Inflammatory macrophage (primary cell): ENCODE data around the gene LARP1.

Experiments
- DNase-seq, 2 donors: peaks; one replicate each; pipeline ENCODE4 v3.0.0-alpha.2; 2020 to 2022

Gene LARP1

DNA sequence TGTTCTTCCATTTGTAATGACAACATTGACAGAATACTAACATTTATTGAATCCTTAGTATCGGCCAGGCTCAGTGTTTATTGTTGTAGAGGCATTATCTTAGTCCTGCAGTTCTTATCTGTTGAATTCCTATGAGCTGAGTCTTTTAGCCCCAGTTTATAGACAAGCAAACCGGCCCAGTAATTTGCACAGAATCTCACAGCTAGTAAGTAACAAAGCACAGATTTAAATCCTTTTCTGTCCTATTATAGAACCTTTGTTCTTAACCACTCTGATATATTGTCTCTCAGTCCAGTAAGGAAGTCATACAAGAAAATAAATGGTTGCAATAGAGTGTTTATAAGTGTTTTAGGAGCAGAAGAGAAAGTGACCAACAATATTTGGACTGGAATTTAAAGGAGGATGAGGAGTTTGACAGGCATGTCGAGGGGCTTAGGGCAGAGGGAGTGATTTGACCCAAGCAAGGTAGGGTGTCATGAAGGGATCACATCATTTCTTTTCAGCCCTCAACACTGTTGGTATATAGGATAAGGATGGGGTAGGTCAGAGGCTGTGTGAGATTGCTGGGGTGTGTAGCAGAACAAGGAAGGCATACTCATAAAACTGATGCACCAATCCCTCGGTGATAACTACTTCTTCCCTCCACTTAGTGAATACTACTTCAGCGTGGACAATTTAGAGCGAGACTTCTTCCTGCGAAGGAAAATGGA lies 39.5 kb downstream of the LARP1 start:
- no peak for DNase-seq

DNA sequence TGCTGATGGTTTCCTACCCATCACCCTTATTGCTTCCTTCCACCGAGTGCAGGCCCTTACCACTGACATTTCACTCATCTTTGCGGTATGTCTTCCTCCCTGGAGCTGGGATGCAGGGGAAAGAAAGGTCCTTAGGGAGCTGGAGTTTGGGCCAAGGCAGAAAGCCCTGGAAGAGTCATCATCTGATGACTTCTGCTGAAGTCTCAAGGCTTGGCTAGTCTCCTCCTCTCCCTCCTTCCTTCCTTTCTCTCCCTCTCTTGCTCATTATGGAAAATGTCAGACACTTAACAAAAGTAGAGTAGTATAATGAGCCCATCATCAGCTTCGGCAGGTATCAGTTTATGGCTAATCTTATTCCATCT lies 40.0 kb downstream of the LARP1 start:
- DNase-seq = no peak

DNA sequence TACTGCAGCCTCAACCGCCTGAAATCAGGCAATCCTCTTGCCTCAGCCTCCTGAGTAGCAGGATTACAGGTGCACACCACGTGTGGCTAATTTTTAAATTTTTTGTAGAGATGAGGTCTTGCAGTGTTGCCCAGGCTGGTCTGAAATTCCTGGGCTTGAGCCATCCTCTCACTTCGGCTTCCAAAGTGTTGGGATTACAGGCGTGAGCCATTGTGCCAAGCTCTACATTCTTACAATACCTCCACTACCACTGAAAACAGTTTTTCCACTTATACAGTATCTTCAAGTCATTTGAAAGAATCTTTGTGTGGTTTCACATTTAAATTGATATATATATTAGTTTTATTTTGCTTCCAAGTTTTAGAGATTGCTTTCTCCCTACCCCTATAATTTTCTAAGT lies 42.6 kb downstream of the LARP1 start:
- no peak for DNase-seq

DNA sequence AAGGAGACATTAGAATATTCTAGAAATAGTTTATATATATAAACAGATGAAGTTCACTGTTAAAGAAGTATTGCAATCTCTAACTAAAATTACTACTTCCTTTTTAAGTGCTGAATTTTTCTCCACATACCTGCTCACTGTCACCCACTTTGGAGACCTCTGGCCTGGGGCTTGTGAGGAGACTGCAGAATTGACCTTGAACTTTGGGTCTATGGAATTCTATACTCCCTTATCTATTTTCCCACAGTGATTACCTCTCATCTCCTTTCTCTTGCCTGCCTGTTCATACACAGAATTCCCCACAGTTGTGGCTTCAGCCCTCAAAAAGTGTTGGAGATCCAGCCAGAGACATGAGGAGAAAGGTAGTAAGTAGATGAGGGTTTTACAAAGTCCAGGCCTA lies 45.4 kb downstream of the LARP1 start:
- DNase-seq = no peak

DNA sequence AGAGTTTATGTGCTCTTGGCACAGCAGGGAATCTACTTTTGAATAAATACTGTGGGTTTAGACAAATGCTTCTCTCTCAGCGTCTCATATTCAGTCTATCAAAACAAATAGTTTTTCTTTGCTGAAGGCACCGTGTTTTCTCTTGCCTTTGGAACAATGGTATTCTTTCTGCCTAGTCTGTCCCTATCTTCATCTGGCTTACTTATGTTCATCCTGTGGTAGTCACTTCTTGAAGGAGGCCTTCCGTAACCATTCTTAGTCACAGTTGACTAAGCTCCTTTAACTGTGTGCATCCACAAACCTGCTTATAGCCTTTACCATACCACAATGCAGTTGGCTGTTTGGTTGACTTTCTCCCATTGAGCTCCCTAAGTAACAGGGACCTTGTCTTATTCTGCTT lies 45.9 kb downstream of the LARP1 start:
- no peak for DNase-seq

DNA sequence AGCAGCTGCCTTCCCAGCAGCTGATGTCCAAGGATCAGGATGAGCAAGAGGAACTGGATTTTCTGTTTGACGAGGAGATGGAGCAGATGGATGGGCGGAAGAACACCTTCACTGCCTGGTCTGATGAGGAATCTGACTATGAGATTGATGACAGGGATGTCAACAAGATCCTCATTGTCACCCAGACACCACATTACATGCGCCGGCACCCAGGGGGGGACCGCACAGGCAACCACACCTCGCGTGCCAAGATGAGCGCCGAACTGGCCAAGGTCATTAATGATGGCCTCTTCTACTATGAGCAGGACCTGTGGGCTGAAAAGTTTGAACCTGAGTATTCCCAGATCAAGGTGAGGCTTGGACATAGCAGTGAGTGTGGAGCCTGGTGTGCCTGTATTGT lies 46.9 kb downstream of the LARP1 start:
- no peak for DNase-seq

DNA sequence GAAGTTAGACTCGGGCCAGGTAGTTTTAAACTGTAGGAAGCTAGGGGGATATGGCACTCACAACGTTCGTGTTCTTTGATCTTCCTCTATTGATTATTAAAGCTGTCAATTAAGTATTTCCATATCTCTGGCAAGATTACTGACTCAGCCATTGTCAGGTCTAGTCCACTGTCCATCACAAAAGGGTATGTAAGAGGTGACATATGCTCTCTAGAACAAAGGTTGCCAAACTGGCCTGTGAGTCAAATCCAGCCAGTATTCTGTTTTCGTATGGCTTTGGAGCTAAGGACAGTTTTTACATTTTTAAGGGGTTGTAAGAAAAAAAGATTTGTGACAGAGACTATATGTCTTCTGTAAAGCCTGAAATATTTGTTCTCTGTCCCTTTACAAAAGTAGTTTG lies 51.0 kb downstream of the LARP1 start:
- no peak for DNase-seq

DNA sequence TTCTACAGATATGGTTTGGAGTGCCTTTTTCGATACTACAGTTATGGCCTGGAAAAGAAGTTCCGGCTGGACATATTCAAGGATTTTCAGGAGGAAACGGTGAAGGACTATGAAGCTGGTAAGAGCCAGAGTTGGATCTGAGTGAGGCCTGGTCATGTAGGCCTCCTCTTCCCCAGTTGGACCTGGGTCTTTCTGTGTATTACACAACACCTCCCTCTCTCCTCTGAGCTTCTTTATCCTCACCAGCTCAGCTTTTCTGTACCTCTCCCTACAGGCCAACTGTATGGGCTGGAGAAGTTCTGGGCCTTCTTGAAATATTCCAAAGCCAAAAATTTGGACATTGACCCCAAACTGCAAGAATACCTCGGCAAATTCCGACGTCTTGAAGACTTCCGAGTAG lies 56.1 kb downstream of the LARP1 start:
- no peak for DNase-seq

DNA sequence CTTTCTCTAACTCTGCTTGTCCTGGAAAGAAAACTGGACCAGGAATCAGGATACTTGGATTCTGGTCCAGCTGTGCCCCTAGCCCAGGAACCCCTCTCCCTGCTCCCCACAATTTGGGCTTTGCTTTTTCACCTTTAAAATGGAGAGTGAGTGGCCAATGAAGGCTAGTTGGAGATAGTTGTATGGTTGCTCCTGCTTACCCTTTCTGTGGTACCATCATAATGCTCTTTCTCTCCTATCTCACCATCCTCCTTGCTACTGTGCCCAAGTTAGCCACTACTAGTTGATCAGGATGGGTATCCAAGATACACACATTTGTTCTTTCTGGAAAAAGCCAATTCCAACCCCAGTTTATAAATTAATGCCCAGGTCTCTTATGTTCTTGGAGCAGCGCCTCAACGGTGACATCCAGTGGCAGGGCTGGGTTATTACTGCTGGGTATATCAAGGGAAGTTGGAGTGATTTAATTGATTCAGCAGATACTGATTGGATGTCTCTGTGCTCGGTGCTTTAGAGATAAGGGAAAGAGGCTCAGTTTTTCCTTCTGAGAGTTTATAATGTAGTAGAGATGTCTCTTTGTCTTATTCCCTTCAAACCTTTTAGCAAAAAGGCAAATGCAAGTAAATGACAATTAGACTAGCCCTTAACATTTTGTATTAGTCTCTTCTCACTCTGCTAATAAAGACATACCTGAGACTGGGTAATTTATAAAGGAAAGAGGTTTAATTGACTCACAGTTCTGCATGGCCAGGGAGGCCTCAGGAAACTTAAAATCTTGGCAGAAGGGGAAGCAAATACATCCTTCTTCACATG lies 56.7 kb downstream of the LARP1 start:
- peak; percentile 57 to 63 for DNase-seq

DNA sequence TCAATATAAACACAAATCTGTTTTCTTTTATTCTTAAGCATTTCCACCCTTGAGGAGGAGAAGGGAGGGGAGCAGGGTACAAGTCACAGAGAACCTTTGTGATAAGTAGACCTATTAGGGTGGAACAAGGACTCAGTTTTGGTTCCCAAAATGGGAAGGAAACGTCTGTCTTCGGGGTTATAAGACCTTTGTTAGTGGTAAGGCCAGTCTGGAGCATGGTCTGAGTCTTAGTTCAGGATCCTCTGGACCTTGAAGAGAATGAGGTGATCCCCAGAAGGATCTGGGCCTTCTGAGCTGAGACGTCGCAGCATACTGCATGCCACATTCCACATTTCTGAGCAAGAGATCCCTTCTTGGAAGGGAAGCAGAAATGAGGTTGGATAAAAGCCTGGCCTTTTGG lies 58.0 kb downstream of the LARP1 start:
- no peak for DNase-seq

DNA sequence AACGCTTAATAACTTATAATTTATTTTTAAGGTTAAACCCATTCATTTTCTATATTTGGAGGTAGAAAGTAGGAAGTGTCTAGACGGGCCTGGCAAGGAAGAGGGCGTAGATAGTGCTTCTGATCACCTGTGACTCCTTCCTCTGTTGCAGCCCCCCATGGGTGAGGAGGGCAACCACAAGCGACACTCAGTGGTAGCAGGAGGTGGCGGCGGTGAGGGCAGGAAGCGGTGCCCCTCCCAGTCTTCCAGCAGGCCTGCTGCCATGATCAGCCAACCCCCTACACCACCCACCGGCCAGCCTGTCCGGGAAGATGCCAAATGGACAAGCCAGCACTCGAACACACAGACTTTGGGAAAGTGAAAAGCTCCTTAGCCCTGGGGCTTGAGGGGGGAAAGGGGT lies 58.6 kb downstream of the LARP1 start:
- DNase-seq = no peak

DNA sequence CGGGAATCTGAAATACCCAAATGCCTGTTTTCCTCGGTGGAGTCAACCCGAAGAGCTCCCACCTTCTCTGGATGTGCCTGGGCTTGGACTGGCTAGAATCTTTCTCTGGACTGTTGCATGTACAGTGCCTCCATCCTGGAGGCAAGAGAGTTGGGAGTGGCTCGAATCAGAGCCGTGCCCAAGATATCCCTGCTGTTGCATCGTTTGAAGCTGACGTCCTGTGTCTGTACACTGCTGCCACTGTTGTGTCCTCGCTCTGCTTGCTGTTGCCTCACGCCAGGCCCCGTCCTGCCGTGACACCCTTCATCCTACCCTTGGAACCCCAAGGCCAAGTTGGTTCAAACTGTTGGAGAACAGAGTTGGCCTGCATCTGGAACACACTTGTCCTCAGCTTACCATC lies 59.8 kb downstream of the LARP1 start:
- DNase-seq = no peak

DNA sequence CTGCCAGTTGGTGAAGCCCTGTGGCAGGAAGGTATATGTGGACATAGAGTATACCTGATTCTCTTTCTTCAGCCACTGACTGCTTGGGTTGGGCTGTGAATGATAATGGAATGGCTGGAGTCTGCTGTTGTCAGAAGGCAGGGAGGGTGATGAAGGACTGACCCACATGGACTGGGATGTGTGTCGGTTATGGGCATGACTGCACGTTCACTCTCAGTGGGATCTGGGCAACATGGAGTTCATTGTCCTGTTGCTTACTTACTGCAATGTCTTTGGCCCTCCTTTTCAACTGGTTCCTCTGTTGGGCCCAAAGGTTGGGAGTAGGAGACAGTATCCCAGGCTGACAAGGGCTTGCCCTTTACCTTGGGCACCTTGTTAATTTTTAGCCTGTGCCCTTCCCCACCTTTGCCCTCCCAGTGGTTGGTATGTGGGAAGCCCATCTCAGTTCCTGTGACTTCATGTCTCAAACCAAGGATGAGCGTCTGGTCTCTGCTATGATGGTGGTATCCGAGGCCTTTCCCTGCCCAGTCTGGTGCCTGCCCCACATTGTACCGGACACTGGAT lies 60.6 kb downstream of the LARP1 start:
- no peak for DNase-seq

DNA sequence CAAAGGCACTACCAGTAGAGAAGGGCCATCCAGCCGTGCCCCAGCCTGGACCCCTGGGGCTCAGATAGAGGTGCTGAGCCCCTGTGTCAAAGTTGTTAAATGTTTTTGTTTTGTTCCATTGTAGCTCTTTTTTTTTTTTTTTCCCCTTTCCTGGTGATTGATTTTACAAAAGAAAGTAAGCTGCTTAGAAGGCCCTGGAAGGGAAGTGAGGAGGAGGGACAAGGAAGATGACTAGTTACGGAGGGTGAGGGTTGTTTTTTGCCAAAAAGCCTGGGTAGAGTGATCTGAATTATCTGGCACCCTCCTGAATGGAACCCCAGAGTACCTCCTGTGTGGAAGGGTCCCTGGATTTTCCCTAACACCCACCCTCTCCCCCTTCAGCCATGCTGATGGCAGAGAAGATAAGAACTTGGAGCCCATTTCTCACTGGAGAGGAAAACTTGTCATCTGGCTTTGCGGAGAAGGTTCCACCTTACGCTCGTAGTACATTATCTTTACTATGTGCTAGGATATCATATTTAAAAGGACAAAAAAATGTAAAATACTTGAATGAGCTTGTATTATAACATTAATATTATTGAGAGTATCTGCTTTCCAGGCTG lies 61.8 kb downstream of the LARP1 start:
- DNase-seq = no peak

DNA sequence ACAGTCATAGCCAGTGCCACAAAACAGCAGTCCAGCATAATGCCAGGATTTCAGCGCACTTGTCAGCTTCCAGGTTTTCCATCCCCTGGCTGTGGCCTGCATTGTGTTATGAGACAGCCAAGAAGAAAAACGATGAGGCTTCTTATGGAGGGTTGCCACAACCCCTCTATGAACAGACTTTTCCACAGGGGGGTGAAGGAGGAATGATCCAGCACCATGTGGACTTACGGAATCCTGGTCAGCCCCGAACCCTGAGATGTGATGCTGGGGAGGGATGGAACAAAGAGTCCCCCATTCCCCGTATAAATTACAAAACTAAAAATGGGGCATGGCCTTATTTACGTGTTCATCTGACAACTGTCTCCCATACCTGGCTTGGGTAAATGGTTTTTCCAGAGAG lies 62.6 kb downstream of the LARP1 start:
- DNase-seq = no peak

DNA sequence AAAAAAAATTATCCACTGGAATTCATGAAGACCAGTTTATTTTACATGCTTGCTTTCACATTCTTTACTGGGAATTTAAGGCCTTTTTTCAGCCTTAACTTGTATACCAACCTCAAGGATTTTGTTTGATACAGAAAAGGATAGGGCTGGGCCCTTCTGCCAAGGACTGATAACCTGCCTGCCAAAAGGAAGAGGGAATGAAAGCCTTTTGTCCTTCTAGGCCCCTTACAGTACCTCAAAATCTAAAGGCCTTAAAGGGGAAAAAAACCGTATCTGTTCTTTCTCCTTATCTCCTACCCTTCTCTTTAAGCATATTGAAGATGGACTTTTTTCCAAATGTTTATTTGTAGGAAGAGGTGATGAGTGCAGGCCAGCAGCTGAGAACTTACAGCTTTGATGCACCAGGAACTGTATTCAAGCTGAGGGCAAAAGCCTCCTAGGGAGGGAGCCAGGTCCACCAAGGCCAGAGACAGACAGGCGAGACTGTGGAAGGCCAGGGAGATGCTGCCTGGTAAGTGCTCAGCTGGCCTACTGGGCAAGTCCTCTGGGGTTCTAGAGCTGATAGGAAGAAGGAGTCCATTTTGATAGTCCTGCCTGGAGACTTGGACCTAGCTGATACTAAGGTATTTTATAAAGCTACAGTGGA lies 63.4 kb downstream of the LARP1 start:
- no peak for DNase-seq

DNA sequence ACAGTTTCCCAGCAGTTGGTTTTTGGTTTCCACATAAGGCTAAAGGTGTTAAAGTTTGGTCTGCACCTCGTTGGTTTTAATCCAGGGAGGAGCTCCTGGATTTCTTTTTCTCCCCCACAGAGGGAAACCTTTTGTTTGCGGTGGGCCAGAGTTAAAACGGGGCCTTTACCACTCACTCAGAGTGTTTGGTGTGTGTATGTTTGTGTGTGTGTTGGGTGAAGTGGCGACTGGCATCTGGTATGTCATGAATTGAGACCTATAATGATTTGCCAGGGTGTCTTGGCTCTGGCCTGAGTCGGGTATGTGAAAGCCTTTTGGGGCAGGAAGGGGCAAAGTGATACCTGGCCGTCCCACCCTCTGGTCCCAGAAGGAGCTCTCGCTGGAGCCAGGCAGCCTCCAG lies 64.4 kb downstream of the LARP1 start:
- no peak for DNase-seq

DNA sequence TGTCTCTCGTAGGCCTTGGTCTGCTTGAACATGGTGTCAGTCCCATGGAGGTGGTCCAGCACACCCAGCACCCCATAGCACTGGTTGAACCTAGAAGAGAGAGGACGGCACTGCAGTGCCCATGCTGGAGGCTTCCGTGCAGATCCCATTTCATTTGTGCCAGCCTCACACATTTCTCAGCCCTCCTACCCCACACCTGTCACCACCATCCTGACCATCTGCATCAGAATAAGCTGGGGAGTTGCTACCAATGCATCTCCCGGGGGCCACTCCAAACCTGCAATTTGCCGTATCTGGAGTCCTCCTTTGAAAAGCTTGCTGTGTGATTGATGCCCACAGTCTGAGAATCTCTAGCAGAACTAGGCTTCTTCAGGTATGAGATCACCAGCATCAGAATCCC lies 65.2 kb downstream of the LARP1 start:
- DNase-seq = no peak

DNA sequence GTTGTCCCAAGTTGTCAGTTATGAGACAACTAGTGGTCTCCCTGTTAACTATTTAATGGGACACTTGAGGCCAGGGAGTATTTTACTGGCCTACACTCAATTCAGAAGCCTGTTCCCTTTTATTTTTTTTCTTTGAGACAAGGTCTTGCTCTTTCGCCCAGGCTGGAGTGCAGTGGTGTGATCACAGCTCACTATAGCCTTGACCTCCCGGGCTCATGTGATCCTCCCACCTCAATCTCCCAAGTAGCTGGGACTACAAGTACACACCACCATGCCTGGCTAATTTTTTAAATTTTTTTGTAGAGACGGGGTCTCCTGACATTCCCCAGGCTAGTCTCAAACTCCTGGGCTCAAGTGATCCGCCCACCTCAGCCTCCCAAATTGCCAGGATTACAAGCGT lies 67.7 kb downstream of the LARP1 start:
- peak in 1 of 2 donors; percentile 5 for DNase-seq

DNA sequence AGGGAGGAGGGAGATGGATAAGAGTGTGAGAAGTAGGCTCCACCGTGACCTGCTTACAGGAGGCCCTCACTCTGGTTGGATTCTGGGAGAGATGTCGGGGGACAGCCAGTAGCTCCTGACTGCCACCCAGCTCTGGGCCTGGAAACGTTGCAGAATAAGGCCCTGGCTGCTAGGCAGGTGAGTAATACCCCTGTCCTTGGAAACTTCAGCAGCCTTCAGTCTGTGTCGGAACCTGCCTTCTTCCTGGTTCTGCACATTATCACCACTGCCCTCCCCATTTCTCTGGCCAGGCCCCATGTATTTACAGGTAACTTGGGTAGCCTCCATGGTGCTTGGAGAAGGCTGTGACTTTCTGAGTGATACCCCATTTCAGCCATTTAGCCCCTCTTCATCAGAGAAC lies 68.4 kb downstream of the LARP1 start:
- no peak for DNase-seq

DNA sequence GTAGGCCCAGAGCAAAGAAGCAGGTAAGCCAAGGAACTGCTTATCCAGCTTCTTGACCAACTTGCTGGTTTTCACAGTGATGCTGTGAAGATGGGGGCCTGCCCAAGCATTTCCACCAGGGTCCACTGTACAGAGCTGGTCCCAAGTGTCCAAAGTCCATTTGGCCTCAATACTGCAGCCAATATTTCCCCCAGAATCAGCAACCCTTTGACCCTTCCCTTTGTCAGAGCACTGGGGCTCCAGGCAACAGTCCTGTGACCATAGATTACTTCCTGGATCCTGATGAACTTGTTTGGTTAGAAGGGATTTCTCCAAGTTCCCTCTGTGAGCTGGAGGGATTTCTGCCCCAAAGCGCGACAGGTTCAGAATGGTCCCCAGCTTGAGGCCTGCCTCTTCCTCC lies 68.9 kb downstream of the LARP1 start:
- no peak for DNase-seq

DNA sequence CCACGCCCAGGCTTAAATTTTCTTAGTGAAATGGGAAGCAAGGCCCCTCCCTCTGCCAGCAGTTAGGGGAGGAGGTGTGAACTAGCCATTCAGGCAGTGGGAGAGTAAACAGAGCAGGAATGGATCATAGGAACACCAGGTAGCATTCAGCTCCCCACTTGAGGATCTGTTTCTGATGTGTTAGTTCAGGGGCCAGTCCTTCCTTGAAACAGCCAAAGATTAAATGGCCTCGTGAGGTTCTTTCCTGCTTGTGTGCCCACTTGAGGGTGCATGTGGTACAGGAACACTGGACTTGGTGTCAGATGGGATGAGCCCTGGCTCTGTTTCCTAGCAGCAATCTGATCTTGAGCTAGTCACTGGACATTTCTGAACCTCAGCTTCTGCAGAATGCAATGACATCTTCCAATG lies 74.0 kb downstream of the LARP1 start:
- no peak for DNase-seq

DNA sequence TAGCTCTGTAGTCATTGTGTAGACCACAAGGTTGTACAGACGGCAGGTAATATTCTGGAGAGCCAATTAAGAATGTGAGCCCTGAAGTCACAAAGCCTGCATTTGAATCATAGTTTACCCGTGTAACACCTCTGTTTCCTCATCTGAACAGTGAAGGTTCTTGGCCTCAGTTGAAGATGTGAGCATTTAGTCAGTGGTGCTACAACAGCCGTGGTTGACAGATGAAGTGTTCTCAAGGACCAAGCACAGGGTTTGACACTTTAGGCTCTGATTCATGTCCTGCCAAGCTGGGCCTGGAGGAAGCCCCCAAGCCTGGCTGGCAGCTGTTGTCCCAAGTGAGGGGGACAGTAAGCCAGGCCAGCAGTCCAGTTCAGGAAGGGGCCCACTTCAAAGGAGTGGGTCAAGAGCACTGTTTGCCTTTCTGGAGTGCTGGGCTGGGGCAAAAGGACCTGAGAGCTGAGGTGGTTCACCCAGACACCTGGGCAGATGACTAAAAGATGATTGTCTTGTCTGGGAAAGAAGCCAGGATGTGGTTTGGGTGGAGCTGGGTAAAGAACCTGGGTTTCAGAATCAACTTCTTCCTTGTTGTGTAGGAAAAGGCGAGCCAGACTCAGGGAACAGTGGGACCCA lies 74.5 kb downstream of the LARP1 start:
- DNase-seq = no peak
